Transverse colon (tissue), 4 donors: ENCODE results near the gene KCTD2.

Experiments
- EP300 ChIP-seq: sonication (generic); formaldehyde crosslinking; IDR thresholded peaks from one replicate; pipeline ENCODE4 v1.6.1; 2017; ENCODE audit warnings: antibody characterized with exemption, low read depth
- POLR2A ChIP-seq: fragments of 450-650 bp; IDR thresholded peaks from one replicate; pipeline ENCODE4 v1.6.1; 2016; ENCODE audit warnings: antibody characterized with exemption, mild to moderate bottlenecking, moderate library complexity
- POLR2AphosphoS5 ChIP-seq, 3 donors: sonication (generic); formaldehyde crosslinking; IDR thresholded peaks; one replicate each; pipeline ENCODE4 v1.6.1; 2016; ENCODE audit warnings: antibody characterized with exemption in 3 of 3
- TF ChIP-seq, protein P1 (sequence below), 5 experiments: fragments of 200-600 bp in 3 of 5; fragments of 450-650 bp in 2 of 5; sonication (generic) in 3 of 5; IDR thresholded peaks; 1 replicate in 2 of 5; 2 replicates in 3 of 5; pipeline ENCODE4 v1.5.1; 2016 to 2017; ENCODE audit warnings: antibody characterized with exemption in 5 of 5, inconsistent platforms in 3 of 5, mild to moderate bottlenecking in 2 of 5, moderate library complexity in 1 of 5

GRCh38 chr17:75012346-75013091, 34.5 kb upstream of the KCTD2 start, which contains the start of gene MRPL58:
- TF ChIP-seq POLR2AphosphoS5 (IDR thresholded peaks at IDR 0.05) (peak; percentile 65 to 75 (median 73)), POLR2A (peak; percentile 57), EP300 (no peak)
- TF ChIP-seq, protein P1, sequence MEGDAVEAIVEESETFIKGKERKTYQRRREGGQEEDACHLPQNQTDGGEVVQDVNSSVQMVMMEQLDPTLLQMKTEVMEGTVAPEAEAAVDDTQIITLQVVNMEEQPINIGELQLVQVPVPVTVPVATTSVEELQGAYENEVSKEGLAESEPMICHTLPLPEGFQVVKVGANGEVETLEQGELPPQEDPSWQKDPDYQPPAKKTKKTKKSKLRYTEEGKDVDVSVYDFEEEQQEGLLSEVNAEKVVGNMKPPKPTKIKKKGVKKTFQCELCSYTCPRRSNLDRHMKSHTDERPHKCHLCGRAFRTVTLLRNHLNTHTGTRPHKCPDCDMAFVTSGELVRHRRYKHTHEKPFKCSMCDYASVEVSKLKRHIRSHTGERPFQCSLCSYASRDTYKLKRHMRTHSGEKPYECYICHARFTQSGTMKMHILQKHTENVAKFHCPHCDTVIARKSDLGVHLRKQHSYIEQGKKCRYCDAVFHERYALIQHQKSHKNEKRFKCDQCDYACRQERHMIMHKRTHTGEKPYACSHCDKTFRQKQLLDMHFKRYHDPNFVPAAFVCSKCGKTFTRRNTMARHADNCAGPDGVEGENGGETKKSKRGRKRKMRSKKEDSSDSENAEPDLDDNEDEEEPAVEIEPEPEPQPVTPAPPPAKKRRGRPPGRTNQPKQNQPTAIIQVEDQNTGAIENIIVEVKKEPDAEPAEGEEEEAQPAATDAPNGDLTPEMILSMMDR (IDR thresholded peaks at IDR 0.05): peak; percentile 51 to 84 (median 63)
